BJ (cell line): ENCODE data around the gene PCSK2. TPM values are rescaled to one million over a fixed set of nuclear protein-coding genes. Genes with fewer than 3 reads are reported as not detected.
"Not testable (repeated sequence)": the region's sequence is repeated elsewhere in the genome, so short reads cannot be mapped to it uniquely, and the experiment has no call there.

ENCODE experiments used
- CTCF ChIA-PET: fragments of 350-600 bp; formaldehyde crosslinking; extraction: SDS; loops from one replicate; lab custom pipeline; 2021; ENCODE audit warnings: antibody characterized with exemption, inconsistent platforms; lab: Yijun Ruan, JAX
- POLR2A ChIA-PET: fragments of 300-600 bp; sonication (Branson Sonifier 250); formaldehyde crosslinking; extraction: SDS; loops from one replicate; lab custom pipeline; 2021; ENCODE audit warnings: antibody characterized with exemption; lab: Charles Lee
- DNase-seq: peaks from one replicate; pipeline ENCODE4 v3.0.0-alpha.2; 2011; ENCODE audit warnings: low read depth
- H3K27me3 ChIP-seq: 2 replicates; pipeline ENCODE4 v1.6.0; 2011; ENCODE audit warnings: low read length; ENCODE audit not compliant: control insufficient read depth, insufficient read depth
- H3K36me3 ChIP-seq: 2 replicates; pipeline ENCODE4 v1.5.1; 2011; ENCODE audit warnings: low read length; ENCODE audit not compliant: control insufficient read depth, insufficient read depth
- H3K4me3 ChIP-seq: 2 replicates; pipeline ENCODE4 v1.5.1; 2011; ENCODE audit warnings: low read depth, mild to moderate bottlenecking, control low read depth, low read length
- polyA plus RNA-seq: library from polyadenylated mRNA; depleted of rRNA; stranded (reverse); fragments of >200 nt; gene quantifications from 2 replicates; pipeline ENCODE4 v1.2.3, GENCODE V29; 2011
- TF ChIP-seq, protein P1 (sequence below): IDR thresholded peaks from 2 replicates; pipeline ENCODE4 v1.5.1; 2011; ENCODE audit warnings: low read depth, mild to moderate bottlenecking, control low read depth, inconsistent platforms, low read length, moderate library complexity; ENCODE audit not compliant: insufficient read depth

Gene PCSK2
- polyA plus RNA-seq, 1 experiment: not detected

GRCh38 chr20:17210983-17211382, 15.9 kb upstream of the PCSK2 start:
- TF ChIP-seq, protein P1, sequence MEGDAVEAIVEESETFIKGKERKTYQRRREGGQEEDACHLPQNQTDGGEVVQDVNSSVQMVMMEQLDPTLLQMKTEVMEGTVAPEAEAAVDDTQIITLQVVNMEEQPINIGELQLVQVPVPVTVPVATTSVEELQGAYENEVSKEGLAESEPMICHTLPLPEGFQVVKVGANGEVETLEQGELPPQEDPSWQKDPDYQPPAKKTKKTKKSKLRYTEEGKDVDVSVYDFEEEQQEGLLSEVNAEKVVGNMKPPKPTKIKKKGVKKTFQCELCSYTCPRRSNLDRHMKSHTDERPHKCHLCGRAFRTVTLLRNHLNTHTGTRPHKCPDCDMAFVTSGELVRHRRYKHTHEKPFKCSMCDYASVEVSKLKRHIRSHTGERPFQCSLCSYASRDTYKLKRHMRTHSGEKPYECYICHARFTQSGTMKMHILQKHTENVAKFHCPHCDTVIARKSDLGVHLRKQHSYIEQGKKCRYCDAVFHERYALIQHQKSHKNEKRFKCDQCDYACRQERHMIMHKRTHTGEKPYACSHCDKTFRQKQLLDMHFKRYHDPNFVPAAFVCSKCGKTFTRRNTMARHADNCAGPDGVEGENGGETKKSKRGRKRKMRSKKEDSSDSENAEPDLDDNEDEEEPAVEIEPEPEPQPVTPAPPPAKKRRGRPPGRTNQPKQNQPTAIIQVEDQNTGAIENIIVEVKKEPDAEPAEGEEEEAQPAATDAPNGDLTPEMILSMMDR: no peak
- no peak overlapping the region for H3K4me3 ChIP-seq
- H3K36me3 ChIP-seq: no peaks in the 10 kb centered on the region
- no peaks in the 10 kb centered on the region for H3K27me3 ChIP-seq
- no peak for DNase-seq
- CTCF ChIA-PET: interaction anchor here (0.6 kb wide), 1 partner anchor 407 kb away, joined by 3 read pairs; no protein-coding TSS in a partner anchor
- POLR2A ChIA-PET: no interaction called here

GRCh38 chr20:17215167-17215566, 11.7 kb upstream of the PCSK2 start:
- POLR2A ChIA-PET: no interaction called here
- Histone ChIP-seq H3K36me3 (no peaks in the 10 kb centered on the region), H3K27me3 (no peaks in the 10 kb centered on the region), H3K4me3 (no peak overlapping the region)
- CTCF ChIA-PET: no interaction called here
- TF ChIP-seq, protein P1: no peak
- no peak for DNase-seq

DNA sequence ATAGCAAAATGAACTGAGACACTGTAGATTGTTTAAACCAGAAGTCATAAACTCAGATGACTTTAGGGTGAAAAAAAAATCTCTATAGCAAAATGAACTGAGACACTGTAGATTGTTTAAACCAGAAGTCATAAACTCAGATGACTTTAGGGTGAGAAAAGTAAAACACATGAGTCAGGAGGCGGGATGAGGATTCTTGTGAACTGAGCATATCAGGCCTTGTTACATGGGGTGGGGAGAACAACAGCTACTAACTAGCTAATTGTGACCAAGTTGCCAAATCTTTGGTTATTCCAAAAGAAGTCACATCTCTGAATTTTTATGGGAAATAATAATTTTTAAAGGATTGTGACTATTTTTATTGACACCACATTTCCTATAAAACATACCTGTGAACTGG, 7.0 kb upstream of the PCSK2 start:
- H3K4me3 ChIP-seq, H3K27me3 ChIP-seq, H3K36me3 ChIP-seq, DNase-seq, POLR2A ChIA-PET, CTCF ChIA-PET: not testable (repeated sequence)

GRCh38 chr20:17223553-17223952, 3.3 kb upstream of the PCSK2 start:
- peaks cover 19% of the 10 kb centered on the region for H3K27me3 ChIP-seq
- no peak for DNase-seq
- POLR2A ChIA-PET: no interaction called here
- H3K36me3 ChIP-seq: no peaks in the 10 kb centered on the region
- TF ChIP-seq, protein P1: no peak
- CTCF ChIA-PET: no interaction called here
- no peak overlapping the region for H3K4me3 ChIP-seq

- ChIA-PET POLR2A (no interaction called here), CTCF (interaction anchor here (1.6 kb wide), 1 partner anchor 422 kb away, joined by 6 read pairs; no protein-coding TSS in a partner anchor)
- peak overlapping the region; percentile 31 for H3K4me3 ChIP-seq
- TF ChIP-seq, protein P1: no peak
- DNase-seq: no peak
- peaks cover 19% of the 10 kb centered on the region for H3K27me3 ChIP-seq
- no peaks in the 10 kb centered on the region for H3K36me3 ChIP-seq
Measured at GRCh38 chr20:17225851-17226409, 910 bp upstream of the PCSK2 start.

DNA sequence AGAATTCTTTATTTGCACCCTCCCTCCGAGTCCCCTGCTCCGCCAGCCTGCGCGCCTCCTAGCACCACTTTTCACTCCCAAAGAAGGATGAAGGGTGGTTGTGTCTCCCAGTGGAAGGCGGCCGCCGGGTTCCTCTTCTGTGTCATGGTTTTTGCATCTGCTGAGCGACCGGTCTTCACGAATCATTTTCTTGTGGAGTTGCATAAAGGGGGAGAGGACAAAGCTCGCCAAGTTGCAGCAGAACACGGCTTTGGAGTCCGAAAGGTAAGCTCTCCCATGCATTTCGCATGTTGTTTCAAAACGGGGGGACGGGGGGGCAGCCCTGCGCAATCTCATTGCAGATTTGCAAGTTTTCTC, 357 bp downstream of the PCSK2 start:
- TF ChIP-seq, protein P1: no peak
- CTCF ChIA-PET: no interaction called here

More for the DNA sequence above, 357 bp downstream of the PCSK2 start:
- H3K4me3 ChIP-seq: no peak overlapping the region
- no peaks in the 10 kb centered on the region for H3K36me3 ChIP-seq
- DNase-seq: no peak
- POLR2A ChIA-PET: no interaction called here
- H3K27me3 ChIP-seq: peaks cover 19% of the 10 kb centered on the region
